T-helper 22 cell (primary cell): ENCODE results near the gene GPR39.
"Not testable (repeated sequence)": the region's sequence is repeated elsewhere in the genome, so short reads cannot be mapped to it uniquely, and the experiment has no call there.

Experiments used
- DNase-seq: peaks from one replicate; pipeline ENCODE4 v3.0.0-alpha.2; 2020; ENCODE audit warnings: low read depth

The GPR39 gene

DNA sequence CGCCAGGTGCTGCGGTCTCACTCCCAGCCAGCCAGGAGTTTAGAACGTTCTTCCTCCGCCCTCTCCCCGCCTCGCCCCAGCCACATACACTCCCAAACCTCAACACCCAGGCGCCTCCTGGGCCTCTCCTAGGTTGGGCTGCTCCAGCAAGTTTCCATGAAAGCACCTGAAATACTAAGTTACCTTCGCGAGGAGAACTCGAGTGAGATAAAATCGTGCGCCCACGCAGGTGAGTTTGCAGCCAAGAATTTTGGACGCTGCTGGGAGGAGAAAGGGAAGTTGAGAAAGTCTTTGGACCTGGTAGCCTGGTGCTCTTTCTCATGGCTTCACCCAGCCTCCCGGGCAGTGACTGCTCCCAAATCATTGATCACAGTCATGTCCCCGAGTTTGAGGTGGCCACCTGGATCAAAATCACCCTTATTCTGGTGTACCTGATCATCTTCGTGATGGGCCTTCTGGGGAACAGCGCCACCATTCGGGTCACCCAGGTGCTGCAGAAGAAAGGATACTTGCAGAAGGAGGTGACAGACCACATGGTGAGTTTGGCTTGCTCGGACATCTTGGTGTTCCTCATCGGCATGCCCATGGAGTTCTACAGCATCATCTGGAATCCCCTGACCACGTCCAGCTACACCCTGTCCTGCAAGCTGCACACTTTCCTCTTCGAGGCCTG is at the start of gene GPR39:
GPR39 (plus strand) TSS at position 83 of the 673 bp plus-strand sequence.
- no peak for DNase-seq

DNA sequence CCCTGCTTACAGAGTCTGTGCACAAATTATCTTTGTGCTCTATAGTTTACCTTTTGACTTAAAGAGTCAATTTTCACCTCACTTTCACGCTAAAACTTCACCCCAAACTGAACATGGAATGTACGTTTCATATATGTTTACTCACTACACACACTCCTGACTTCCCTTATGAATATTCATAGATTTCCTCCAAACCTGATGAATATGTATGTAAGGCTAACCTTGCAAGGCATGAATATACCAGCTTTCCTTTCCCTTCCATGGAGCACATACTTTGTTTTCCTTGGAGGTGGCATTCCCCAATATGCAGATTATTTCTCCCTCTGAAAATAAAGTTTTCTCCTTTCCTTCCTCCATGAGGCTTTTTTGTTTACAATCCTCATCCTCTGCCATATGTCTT is 48.4 kb upstream of the GPR39 start:
- no peak for DNase-seq

DNA sequence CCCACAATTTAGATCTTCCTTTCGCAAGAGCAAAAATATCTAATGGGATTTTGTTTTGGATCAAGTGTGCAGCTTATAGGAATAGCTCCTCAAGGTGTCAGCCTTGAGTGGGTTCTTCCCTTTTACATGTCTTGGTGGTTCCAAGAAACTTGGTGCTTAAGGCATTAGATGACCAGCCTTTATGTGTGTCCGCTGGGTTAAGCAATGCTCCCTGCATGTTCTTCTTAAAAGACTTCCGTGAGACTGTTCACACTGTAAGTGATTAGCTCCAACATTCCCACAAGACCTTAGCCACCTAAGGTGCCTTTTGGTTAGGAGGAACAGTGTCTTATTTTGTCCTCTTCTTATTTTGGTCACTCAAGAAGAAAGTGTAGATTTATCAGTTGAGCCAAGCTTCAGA is 44.3 kb upstream of the GPR39 start:
- no peak for DNase-seq

DNA sequence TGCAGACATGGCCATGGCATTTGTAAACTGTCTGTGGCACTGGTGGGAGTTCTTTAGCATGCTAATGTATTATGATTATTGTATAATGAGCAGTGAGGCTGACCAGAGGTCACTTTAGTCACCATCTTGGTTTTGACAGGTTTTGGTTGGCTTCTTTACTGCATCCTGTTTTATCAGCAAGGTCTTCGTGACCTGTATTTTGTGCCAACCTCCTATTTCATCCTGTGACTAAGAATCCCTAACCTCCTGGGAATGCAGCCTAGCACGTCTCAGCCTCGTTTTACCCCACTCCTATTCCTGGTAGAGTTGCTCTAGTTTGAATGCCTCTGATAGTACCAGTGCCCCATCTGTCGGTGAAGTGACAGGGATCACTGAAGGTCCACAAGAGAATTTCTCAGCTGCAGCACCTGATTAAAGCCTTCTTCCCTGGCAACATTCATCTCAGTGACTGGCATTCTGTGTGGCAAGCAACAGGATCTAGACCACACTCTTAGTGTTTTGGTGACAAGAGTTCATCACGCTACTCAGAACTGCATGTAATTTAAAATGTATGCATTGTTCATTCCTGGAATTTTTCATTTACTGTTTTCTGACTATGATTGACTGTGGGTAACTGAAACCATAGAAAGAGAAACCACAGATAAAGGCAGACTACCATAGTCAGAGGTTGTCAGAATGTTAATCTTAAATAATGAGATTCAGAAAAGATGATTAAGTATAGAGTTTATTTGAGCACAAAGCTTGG is 43.0 kb upstream of the GPR39 start:
- no peak for DNase-seq

DNA sequence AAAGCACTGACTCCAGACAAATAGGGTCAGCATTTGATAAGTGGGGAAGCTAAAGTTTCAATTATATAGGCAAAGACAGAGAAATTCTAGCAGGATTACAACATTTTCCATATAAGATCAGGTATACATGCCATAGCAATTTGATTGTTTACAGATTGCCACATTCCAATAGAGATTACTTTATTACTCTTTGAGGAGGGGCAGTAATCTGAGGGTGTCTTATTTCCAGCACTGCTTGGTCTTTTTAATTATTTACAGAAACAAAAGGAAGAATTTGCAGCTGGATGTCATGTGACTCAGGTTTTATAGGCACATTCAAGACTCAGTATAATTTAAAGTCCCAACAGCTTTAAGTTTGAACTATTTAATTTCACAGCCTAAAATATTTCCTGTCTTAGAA is 42.5 kb upstream of the GPR39 start:
- no peak for DNase-seq

DNA sequence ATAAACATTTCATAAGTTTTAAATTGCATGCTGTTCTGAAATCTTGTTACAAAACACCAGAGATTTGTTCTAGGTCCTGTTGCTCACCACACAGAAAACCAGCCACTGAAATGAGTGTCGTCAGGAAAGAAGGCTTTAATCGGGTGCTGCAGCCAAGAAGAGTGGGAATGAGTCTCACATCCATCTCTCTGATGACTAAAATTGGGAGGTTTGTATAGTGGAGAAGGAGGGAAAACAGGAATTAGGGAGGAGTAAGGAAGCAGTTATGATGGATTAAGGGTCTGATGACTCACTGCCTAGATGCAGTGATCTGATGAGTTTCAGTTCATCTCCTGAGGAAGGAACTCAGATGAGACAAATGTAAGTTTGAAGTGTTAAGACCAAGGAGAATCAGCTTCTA is 42.1 kb upstream of the GPR39 start:
- no peak for DNase-seq

DNA sequence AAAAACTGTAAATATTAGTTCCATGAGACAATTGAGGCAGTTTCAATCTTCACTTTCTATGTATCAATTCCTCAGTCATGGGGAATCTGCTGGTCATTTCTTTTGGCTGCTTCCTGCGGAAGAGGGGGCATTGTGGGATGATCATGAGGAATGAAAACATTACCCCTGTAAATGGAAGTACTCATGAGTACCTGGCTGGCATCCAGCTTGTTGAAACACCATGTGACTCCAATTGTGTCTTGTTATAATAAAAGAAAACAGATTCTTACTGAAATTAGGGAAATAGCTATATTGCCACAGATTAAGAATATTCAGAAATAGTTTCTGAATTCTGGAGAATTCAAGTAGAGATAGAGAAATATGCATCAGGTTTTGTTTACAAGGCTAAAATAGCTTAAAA is 41.6 kb upstream of the GPR39 start:
- no peak for DNase-seq

DNA sequence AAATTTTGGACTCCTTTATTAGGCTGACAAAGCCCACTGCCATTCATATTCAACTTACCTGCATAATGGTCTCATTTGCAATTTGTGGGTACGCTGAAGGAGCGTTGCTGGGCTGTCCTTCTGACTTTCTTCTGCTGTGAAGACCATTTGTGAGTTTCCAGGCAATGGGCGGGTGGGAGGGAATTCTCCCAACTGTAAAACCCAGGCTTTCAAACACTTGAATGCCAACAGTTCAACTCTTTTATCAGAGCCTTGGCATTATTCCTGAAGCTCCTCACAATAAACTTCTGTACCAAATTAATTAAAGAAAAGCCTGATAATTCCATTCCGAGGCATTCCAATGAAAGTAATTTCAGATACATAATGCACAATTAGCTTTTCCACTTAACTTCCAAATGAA is 35.2 kb upstream of the GPR39 start:
- no peak for DNase-seq

DNA sequence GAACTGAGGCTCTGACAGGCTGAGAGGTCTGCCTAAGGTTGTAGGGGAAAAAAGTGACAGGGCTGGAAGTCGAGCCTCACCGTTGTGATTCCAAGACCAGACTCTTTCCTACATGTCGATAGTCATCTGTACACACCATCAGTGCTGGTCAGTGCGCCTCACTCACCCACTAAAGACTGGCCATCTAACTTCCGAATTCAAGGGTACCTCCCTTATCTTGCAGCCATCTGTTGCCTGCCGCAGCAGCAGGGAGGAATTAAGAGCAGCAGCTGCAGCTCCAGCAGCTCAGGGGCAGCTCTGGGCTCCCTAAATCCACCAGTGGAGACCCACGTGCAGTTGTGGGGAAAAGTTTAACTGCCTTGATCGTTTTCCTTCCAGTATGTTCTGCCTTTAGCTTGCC is 32.6 kb upstream of the GPR39 start:
- DNase-seq = no peak

DNA sequence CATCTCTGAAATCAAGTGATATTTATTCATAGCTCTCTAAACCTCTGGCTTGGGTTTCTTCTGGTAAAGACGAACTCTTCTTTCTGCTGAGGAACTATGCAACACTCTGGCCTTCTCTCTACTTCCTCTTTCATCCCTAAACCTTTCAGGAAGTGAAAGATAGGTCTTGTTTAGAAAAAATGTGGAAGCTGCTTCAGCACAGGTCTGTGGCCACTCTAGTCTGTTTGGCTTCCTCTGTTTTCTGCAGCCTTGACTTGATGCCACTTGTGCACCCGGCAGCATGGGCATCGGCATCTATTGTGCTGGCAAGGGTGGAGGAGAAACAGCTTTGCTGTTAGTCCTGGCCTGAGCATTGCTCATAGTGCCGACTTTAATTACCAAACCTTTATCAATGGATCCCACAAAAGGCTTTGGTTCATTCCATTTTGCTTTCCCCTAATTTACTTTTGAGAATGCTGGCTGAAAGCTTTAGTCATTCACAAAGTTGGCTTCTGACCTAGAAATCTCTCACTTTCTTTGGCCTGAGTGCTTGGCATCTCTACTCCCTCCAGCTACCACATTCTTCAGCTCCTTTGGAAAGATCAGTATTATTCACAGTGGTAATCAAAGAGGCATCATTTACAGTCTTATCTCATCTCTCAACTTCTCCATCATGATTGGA is 32.0 kb upstream of the GPR39 start:
- no peak for DNase-seq

DNA sequence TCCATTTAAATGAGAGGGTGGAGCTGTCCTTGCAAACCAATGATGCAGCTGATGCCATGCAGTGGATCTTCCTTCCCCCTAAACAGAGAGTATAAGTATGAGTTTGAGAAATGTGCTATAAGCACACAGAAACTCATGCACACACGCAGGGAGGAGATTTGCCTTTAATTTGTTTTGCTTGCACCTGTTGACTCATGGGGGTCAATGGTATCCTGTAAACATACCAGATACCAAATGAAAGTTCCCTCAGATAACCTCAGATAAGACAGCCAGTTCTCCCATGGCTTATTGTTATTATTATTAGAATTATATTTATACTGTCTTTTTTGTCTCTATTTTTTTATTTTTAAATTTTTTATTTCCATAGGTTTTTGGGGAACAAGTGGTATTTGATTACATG is 29.5 kb upstream of the GPR39 start:
- DNase-seq = no peak

DNA sequence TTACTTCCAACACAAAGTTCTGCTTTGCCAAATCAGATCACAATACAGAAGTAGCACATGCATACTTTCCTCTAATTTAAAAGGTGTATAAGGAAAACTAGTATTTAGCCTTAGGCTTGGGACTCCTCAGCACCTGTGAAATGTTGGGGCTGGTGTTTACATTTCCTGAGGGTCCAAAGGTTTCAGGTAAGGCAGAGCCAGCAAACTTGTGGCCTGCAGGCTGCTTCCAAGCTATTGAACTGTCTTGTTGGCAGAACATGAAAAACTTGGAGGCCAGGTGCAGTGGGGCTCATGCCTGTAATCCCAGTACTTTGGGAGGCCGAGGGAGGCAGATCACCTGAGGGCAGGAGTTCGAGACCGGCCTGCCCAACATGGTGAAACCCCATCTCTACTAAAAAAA is 26.5 kb upstream of the GPR39 start:
- DNase-seq = no peak

DNA sequence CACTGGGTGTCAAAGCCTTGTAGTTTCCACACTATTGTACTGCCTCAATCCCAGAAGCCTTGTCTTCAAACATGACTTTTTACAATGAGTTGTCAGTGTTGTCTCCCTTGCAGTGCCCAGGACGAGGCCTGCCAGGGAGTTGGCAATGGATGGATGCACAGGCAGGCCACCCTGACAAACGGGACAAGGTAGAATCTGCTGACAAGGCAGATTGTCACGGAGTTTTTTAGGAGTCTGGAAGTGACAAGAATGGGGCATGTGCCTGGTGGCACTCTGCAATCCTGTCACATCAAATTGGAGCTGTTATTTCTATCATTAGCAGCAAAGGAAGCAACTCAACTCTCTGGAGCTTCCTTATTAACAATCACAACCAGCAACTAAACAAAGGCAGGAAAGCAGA is 25.2 kb upstream of the GPR39 start:
- DNase-seq = no peak

DNA sequence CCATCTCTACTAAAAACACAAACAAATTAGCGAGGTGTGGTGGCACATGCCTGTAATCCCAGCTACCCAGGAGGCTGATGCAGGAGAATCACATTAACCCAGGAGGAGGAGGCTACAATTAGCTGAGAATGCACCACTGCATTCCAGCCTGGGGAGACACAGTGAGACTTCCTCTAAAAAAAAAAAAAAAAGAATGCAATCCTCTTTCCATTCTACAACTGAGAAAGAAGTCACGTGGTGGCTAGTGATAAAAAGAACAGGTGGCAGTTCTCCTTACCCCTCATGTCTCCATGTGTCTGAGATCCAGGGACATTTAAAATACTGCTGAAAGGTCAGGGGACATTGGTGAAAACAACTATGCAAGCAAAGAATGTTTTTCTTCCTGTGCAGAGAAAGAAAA is 24.4 kb upstream of the GPR39 start:
- DNase-seq = no peak

DNA sequence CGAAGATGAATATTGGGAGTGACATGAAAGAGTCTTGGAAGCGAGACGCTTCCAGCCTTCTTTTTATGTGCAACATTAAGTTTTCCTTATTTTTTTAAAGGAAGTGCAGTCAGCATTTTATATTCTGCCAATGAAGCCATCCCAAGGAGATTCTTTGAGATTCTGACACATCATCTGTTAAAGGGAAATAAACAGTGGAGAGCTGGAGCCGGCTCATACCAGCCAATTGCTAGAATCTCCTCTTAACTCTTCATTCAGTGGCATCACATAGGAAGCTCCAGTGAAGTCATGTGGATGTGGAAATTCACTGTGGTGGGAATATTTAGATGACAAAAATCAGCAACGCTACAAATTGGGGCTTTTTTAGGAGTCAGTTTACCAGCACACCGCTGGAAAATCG is 23.7 kb upstream of the GPR39 start:
- DNase-seq = no peak

DNA sequence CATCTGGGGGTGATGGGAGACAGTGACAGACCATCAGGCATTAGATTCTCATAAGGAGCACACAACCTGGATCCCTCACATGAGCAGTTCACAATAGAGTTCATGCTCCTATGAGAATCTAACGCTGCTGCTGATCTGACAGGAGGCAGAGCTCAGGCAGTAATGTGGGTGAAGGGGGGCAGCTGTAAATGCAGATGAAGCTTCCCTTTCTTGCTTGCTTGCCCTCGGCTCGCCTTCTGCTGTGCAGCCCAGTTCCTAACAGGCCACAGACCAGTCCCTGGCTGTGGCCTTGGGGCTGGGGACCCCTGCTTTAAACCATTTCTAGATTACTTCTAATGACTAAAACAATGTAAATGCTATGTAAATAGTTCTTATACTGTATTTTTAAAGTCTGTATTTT is 19.6 kb upstream of the GPR39 start:
- DNase-seq = not testable (repeated sequence)

DNA sequence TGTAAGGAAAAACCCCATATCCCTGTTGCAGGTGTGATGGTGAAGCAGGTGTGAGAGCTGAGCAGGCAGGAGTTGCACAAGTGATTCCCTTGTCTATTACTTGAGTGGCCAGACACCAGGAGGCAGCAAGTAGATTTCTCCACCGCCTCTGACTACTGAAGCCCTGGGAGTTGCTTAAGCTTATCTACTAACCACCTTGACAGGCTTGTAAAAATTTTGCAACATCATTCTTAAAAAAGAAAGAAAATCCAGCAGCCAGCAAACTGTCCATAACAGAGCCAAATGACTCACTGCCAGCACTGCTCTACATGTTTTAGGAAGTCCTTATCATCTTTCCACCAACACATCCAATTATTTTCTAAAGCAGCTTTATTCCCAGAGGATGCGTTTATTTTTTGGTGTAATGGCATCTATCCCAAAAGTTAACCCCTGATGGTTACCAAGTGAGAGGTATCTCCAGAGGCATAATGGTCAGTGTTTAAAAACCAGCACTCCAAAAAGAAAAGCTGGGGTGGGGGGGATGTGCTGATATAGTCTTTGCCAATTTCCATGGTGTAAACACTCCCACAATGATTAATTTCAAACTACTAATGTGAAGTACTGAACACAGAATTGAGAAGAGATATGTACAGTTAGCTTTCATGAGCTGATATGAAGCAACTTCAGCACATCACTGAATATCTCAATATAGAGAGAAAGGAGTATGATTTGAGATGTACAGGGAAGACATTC is 16.3 kb upstream of the GPR39 start:
- DNase-seq = no peak

DNA sequence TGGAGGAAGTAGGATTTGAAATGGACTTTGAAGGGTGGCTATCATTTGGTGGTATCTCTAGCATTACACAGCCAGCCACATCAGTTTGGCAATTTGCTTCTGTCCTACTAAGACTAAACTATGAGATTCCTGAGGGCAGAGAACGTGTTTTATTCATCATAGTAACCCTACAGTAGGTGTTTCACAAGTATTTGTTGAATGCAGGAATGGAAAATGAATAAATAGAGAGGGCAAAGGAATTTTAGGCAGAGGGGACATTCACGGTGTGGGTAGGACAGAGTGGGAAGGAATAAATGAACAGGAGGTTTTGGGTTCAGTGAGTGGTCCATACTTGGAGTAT is 15.7 kb upstream of the GPR39 start:
- no peak for DNase-seq

DNA sequence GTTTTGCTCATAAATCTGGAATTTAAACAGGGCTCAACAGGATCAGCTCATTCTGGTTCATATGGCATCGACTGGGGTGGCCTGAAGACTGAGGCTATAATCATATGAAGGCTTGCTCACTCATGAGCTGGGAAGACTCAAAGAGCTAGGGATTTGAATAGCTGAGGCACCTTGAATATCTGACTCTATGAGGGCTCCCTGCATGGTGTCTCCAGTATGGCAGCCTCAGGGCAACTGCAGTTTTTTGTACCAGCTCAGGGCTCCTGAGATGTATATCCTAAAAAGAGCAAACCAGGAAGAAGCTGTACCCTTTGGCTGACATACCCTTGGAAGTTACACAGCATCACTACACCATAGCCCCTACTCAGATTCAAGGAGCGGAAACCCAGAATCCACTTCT is 15.3 kb upstream of the GPR39 start:
- DNase-seq = no peak

DNA sequence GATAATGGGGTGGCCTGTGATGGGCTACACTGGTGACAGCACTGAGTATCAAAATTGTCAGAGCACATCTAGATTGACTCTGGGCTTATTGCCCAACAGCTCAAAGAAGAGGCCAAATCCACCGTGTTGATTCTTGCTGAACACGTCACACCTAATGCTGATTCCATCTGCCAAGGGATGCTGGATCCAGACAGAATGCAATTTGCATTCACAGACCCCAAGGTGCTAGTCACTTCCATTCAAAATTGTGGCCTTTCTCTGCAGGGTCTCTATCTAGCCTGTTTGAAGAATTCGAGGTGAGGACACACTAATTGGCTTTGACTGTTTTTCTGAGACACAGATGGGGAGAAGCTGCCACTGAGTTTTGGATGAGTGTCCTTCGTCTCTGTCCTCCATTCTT is 13.5 kb upstream of the GPR39 start:
- no peak for DNase-seq

DNA sequence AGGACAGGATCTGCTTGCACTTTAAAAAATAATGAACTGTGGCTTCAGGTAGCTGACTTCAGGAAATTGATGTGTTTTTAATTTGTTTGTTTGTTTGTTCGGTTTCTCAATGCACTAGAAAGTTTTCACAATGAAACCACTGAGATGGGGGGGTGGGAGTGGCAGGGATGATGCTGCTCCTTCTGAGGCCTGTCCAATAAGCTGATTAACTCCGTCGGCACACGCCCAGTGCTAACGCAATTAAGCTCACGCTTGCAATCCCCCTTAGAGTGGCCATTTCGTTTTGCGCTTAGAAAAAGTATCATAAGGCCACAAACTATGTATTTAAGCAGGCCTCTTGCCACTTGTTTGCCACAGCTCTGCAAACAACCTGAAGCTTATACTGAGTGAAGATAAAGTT is 12.5 kb upstream of the GPR39 start:
- DNase-seq = no peak

DNA sequence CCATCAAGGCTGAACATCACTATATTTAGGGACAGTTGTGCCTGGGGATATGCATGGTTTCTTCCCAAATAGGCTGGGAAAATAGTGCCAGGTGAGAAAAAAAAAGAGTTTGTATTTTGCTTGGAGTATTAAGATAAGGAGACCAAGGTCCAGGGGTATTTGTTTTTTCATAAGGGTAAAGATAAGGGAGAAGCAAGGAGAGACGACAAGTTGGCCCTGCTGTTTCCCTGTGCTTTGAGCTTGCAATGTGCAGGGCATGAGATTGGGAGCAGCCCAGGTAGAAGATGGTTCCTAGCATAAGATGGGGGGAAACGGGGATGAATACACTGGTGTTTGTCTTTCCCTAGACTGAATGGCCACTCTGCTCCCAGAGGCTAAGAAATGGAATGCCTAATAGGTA is 8.8 kb upstream of the GPR39 start:
- DNase-seq = no peak

DNA sequence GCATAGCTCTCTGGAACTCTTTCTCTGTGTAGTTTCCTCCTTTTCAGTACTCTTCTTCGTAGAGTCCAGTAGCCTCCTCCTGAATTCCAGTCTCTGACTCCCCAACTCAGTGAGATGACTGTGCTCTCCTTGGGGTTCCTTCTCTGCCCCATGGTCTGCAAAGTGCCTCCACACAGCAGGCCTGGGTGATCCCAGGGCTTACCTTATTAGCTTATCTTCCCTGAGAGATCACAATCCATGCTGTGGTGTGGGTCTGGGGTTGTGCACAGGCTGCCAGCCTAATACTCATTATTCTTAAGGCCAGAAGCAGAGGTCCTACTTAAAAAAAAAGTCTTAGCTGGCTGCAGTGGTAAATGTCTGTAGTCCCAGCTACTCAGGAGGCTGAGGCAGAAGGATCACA is 4.6 kb upstream of the GPR39 start:
- no peak for DNase-seq
